ENCODE results near the gene MYCL. TPM values are rescaled to one million over a fixed set of nuclear protein-coding genes. Genes with fewer than 3 reads are reported as not detected.
A peak's percentile ranks its signal among the peaks of the same experiment; 100 is the strongest.

The MYCL gene
- total and polyA plus RNA-seq, 4 donors: 2.4 to 7.8 (median 4.4) TPM

GRCh38 chr1:39892601-39893595 is 8.8 kb downstream of the MYCL start:
- Histone ChIP-seq H3K9me3 (ENCODE audit: control insufficient read depth in 4 of 4, insufficient read depth in 3 of 4, low read length in 3 of 4) (no peaks in the 10 kb centered on the region), H3K27me3 (ENCODE audit: control insufficient read depth in 3 of 3, insufficient read depth in 3 of 3, low read length in 2 of 3) (peaks cover 0 to 3% (median 0%) of the 10 kb centered on the region in 3 donors), H3K4me1 (ENCODE audit: control insufficient read depth in 5 of 5, insufficient read depth in 5 of 5, low read length in 5 of 5) (peaks cover 0 to 9% (median 2%) of the 10 kb centered on the region in 5 donors), H3K9ac (ENCODE audit: insufficient read depth in 1 of 2, low read length in 2 of 2) (no peak overlapping the region), H3K27ac (ENCODE audit: low read depth in 1 of 2, low read length in 1 of 2) (no peak overlapping the region), H3K36me3 (ENCODE audit: control insufficient read depth in 4 of 4, insufficient read depth in 4 of 4, low read length in 4 of 4) (no peaks in the 10 kb centered on the region), H3K4me3 (no peak overlapping the region)
- TF ChIP-seq CTCF (IDR thresholded peaks at IDR 0.05; ENCODE audit: control extremely low read depth, extremely low read depth): no peak
- 15 to 34% methylated on average over 6 of the region's 6 CpGs for WGBS, 2 donors
- DNase-seq (peak; percentile 59 to 84 (median 71)), ATAC-seq (ENCODE audit: insufficient read depth, low FRiP score) (peak; percentile 35)

DNA sequence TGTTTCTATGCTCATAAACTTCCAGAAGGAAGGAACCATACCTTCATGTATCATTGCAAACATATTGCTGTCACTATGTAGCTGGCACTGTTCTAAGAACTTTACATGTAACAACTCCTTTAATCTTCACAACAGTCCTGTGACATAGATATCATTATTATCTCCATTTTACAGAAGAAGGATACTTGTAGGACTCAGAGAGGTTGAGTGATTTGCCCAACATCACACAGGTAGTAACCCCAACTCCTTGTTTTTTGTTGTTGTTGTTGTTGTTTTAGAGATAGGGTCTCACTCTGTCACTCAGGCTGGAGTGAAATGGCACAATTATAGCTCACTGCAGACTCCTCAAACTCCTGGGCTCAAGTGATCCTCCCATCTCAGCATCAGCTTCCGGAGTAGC is 10.8 kb downstream of the MYCL start:
- no peak overlapping the region for H3K27ac ChIP-seq (ENCODE audit: low read depth in 1 of 2, low read length in 1 of 2)
- TF ChIP-seq CTCF (IDR thresholded peaks at IDR 0.05; ENCODE audit: control extremely low read depth, extremely low read depth): no peak

DNA sequence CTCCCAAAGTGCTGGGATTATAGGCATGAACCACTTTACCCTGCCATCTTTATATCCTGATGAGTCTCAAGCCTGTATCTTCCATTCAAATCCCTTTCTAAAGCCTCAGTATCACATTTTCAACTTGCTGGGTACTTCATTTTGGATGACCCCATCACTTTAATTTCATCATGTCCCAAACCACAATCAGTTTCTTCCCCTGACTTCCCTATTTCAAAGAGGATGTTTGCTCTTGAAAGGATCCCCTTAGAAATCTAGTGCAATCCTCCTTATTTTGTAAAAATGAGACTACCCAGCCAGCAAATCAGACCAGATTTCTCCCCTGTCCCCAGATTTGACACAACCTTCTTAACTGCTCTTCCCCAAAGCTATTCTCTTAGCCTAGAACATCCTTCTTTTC is 11.4 kb downstream of the MYCL start:
- DNase-seq (no peak), ATAC-seq (ENCODE audit: insufficient read depth, low FRiP score) (no peak)
- H3K4me1 ChIP-seq (ENCODE audit: control insufficient read depth in 5 of 5, insufficient read depth in 5 of 5, low read length in 5 of 5): peaks cover 0 to 7% (median 2%) of the 10 kb centered on the region in 5 donors
- no peak for TF ChIP-seq CTCF (IDR thresholded peaks at IDR 0.05; ENCODE audit: control extremely low read depth, extremely low read depth)
- no peak overlapping the region for H3K27ac ChIP-seq (ENCODE audit: low read depth in 1 of 2, low read length in 1 of 2)
- no peaks in the 10 kb centered on the region for H3K36me3 ChIP-seq (ENCODE audit: control insufficient read depth in 4 of 4, insufficient read depth in 4 of 4, low read length in 4 of 4)
- H3K9me3 ChIP-seq (ENCODE audit: control insufficient read depth in 4 of 4, insufficient read depth in 3 of 4, low read length in 3 of 4): no peaks in the 10 kb centered on the region
- H3K27me3 ChIP-seq (ENCODE audit: control insufficient read depth in 3 of 3, insufficient read depth in 3 of 3, low read length in 2 of 3): peaks cover 0 to 3% (median 0%) of the 10 kb centered on the region in 3 donors
- no peak overlapping the region for H3K4me3 ChIP-seq
- no peak overlapping the region for H3K9ac ChIP-seq (ENCODE audit: insufficient read depth in 1 of 2, low read length in 2 of 2)

More for the DNA sequence above, 10.8 kb downstream of the MYCL start:
- 88% methylated on average over 1 of the region's 1 CpG for WGBS, 2 donors
- no peak for ATAC-seq (ENCODE audit: insufficient read depth, low FRiP score)
- Histone ChIP-seq H3K9me3 (ENCODE audit: control insufficient read depth in 4 of 4, insufficient read depth in 3 of 4, low read length in 3 of 4) (no peaks in the 10 kb centered on the region), H3K27me3 (ENCODE audit: control insufficient read depth in 3 of 3, insufficient read depth in 3 of 3, low read length in 2 of 3) (peaks cover 0 to 3% (median 0%) of the 10 kb centered on the region in 3 donors), H3K4me1 (ENCODE audit: control insufficient read depth in 5 of 5, insufficient read depth in 5 of 5, low read length in 5 of 5) (peaks cover 0 to 7% (median 2%) of the 10 kb centered on the region in 5 donors), H3K36me3 (ENCODE audit: control insufficient read depth in 4 of 4, insufficient read depth in 4 of 4, low read length in 4 of 4) (no peaks in the 10 kb centered on the region), H3K4me3 (no peak overlapping the region), H3K9ac (ENCODE audit: insufficient read depth in 1 of 2, low read length in 2 of 2) (no peak overlapping the region)
- no peak for DNase-seq

All from lung (tissue), 12 donors.